ENCODE results near the gene CHRM5.
"Not testable (repeated sequence)": the region's sequence is repeated elsewhere in the genome, so short reads cannot be mapped to it uniquely, and the experiment has no call there.

The CHRM5 gene

DNA sequence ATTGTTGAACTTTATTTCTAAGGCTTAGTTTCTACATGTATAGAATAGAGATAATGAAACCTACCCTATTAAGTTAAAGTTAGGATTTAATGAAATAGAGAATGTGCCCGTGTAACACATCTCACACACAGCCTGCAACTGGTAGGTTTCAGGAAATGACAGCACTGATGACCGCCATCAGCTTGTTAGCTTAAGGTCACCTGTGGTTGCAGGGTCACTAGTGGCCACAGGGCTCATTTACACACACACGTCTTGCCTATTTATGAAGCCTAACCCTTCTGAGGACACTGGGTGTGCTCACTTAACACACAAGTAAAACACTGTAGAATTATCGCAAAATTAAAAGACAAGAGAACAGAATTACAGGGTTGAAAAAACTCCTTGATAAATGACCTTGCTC, 20.1 kb downstream of the CHRM5 start:
- FAIRE-seq = no peak

- no peak for FAIRE-seq
Measured at GRCh38 chr15:33994005-33994615, 25.8 kb downstream of the CHRM5 start.

DNA sequence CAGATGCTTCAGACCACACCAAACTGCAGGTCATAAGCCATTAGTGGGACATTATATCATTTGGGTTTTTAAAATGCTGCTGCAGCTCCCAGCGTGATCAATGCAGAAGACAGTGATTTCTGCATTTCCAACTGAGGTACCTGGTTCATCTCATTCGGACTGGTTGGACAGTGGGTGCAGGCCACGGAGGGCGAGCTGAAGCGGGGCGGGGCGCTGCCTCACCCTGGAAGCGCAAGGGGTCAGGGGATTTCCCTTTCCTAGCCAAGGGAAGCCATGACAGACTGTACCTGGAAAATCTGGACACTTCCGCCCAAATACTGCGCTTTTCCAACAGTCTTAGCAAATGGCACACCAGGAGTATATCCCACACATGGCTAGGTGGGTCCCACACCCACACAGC, 27.4 kb downstream of the CHRM5 start:
- not testable (repeated sequence) for FAIRE-seq

DNA sequence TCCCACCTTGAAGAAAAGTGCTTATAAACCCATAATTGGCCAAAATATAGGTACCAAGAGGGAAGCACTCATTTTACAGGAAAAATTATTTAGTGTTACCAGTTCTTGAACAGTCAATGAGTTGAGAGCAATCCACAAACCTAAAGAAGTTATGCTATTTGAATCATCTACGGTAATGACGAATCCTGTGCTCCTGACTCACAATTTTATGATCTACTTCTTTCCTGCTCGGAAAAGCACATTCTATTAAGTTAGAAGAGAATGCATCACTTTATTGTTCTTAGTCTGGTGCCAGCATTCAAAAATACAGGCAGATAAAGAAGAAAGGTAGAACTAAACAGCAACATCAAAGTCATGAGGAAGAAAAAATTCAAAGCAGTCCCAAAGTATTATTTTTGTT, 33.2 kb downstream of the CHRM5 start:
- FAIRE-seq = no peak

DNA sequence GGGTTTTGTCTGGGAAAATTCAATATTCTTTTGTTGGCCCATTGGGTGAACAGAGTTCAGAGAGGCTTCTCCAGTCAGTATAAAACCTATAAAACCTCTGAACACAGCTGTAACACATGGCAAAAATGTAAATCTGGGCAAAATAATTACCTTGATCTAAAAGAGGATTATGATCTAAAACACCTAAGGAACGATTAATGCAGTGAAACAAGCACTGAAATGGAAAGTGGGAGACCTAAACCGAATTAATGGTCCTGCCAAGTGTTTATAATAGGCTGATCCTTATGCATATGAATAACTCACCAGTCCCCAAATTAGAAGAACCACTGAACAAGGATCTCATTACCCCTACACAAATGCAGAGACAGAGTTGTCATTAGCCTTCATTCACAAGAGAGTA, 38.1 kb downstream of the CHRM5 start:
- no peak for FAIRE-seq

DNA sequence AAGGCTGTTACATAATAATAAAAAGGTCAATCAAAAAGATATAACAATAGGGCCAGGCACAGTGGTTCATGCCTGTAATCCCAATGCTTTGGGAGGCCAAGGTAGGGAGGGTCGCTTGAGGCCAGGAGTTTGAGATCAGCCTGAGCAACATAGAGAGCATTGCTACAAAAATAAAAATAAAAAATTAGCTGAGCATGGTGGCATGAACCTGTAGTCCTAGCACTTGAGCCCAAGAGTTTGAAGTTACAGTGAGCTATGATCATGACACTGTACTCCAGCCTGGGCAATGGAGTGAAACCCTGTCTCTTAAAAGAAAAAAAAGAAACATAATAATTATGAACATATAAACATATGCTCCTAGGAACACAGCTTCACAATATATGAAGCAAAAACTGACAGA, 41.4 kb downstream of the CHRM5 start:
- no peak for FAIRE-seq

DNA sequence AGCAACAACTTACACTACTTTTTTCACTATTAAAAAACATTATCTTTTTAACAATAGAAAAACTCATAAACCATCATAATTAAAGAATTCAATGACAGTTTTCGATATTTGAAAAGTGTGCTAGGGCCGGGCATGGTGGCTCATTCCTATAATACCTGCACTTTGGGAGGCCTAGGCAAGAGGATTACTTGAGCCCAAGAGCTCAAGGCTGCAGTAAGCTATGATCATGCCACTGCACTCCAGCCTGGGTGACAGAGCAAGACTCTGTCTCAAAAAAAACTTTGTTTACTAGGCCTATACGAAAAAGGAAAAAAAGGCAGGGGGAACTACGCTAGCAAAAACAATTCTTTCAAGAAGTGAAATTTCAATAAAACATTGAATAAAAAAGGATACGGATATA, 42.6 kb downstream of the CHRM5 start:
- FAIRE-seq = no peak

DNA sequence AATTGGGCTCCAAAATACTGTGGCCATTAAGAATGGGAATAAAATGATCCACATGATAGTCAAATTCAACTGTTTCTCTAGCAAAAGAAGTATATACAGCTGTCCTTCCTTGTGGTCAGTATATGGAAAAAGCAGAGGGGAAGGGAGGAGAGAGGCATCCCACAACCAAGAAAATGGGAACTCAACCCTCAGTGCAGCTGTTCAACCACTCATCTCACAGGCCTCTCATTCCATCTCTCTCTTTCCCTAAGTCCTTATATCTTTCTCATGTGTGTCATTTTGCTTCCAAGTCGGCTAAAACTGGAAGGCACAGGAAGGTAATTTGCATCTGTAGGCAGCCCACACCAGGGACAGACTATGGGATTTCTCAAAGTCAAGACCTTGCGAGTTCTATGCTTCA, 43.2 kb downstream of the CHRM5 start:
- FAIRE-seq = no peak

DNA sequence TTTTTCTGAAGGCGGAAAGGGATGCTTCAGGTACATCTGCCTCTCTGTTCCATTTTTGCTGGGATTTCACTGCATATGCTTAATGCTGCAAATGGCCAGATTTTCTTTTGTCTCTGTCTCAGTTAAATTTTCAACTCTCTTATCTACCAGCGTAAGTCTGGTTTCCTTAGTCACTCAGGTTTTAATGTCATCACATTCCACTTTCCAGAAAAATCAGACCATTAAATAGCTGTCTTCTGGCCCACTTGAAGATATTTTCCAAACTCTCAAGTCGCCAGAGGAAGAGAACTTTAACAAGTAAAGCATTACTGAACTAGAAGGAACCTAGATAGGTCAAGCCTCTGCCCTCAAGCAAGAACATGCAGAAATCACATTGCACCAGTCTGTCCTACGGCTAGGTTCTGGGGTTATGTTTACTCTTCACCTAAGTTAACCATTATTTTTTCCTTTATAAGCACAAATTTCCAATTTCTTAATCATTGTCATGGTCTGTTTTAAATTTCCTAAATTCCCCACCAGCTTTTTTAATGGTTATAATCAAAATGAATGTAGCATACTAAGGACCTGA, 44.2 kb downstream of the CHRM5 start:
- no peak for FAIRE-seq

DNA sequence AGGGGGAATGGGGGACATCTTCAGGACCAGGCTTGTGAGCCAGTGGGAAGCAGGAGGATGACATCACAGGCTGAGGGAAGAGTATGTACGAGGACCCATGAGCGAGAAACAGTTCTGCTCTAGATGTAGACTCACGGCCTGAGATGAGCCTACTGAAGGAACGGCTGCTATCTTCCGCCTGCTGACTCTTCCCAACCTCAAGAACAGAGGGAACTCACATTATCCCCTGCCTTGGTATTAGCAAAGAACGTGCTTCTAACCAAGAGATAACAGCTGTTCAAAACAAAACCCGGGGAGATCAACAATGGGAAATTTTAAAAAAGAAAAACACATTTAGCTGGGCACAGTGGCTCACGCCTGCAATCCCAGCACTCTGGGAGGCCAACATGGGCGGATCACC, 45.4 kb downstream of the CHRM5 start:
- no peak for FAIRE-seq

DNA sequence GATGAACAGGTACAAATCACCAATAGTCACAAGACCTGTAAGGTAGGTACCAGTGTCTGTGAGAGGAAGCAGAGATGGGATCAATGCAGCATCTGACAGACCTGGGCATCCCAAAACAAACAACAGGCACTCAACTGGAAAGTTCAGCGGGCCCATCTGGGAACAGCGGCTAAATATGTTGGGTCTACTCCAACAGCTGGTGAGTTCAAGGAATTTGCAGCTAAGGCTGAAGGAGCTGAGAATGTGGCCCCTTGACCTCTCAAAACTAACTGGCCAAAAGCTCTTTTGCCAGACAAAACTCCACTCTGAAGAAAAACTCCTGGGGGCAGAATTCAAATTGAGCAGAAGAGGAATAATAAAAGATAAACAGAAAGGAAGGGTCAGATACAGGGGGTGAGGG, 46.3 kb downstream of the CHRM5 start:
- FAIRE-seq = no peak

DNA sequence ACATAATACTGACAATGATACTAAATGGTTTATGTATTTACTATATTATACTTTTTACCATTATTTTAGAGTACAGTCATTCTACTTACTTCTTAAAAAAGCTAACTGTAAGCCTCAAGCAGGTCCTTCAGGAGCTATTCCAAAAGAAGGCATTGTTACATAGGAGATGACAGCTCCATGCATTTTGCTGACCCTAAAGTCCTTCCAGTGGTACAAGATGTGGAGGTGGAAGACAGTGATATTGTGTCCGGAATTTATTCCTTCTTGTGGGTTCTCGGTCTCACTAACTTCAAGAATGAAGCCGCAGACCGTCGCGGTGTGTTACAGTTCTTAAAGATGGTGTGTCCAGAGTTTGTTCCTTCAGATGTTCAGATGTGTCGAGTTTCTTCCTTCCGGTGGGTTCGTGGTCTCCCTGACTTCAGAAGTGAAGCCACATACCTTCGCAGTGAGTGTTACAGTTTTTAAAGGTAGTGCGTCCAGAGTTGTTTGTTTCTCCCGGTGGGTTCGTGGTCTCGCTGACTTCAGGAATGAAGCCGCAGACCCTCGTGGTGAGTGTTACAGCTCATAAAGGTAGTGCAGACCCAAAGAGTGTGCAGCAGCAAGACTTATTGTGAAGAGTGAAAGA, 49.8 kb downstream of the CHRM5 start:
- no peak for FAIRE-seq

GRCh38 chr15:34018738-34019137, 50.4 kb downstream of the CHRM5 start:
- FAIRE-seq = not testable (repeated sequence)

DNA sequence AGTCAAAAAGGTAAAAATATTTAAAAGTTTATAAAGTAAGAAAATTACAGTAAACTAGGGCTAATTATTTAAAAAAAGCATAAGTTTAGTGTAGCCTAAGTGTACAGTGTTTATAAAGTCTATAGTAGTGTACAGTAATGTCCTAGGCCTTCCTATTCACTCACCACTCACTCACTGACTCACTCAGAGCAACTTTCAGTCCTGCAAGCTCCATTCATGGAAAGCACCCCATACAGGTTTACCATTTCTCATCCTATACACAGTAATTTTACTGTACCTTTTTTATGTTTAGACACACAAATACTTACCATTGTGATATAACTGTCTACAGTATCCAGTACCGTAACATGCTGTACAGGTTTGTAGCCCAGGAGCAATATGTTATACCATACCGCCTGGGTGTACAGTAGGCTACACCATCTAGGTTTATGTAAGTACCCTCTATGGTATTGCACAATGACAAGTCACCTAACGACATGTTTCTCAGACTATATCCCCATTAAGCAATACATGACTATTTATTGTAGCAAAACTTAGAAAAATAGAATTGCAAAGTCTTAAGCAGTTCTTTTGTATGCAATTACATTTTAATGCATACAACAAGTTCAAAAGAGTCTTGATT, 51.2 kb downstream of the CHRM5 start:
- FAIRE-seq = no peak

- FAIRE-seq = no peak
Measured at GRCh38 chr15:34023907-34024306, 55.6 kb downstream of the CHRM5 start.

- FAIRE-seq = no peak
Measured at GRCh38 chr15:34025252-34025651, 57.0 kb downstream of the CHRM5 start.

DNA sequence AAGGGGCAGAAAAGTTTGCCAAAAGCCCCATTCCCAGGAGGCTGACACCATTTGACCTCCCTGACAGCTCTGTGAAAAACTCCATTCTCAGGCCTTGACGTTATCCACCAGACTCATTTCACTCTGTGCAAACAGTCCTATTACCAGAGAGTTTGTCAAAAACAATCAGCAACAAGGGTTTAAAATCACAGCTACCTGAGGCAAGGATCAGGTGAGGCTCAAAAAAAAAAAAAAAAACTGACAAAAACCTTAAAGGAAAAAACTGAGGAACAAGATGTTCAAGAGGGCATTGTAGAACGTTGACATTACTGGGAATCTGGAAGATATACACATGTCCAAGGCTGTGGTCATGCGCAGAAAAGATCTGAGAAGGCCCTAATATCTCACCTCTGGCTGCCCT, 59.3 kb downstream of the CHRM5 start:
- FAIRE-seq = no peak

DNA sequence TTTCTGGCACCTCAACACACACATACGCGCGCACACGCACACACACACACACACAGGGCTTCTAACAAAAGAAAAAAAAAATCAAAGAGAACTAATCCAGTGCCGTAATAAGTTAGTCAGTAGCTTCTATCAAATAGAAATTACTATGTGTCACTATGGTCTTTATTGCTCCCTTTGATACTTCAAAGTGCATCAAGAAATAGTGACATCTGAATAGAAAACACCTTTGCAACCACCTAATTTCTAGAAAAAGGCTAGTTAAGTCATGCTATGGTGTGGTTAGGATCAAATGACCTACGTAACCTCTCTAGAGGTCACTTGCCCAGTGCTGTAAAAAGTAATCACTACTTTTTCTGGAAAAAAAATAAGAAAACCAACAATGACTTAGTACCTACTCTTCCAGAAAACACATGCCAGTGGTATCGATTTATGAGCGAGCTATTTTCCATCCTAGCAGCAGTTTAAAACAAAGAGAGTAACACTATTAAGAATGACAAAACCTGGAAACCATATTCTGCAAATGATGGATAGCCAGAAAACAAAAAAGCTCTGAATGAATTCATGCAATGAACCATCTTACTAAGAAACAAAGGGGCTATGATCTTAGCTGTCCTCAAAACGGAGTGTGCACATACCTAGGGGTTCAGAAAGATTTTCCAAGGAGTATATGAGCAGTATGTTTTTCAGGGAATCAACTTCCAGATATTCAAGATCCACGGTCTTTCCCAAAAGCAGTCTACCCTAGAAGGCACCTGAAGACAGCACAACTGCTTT, 63.9 kb downstream of the CHRM5 start:
- FAIRE-seq = no peak

DNA sequence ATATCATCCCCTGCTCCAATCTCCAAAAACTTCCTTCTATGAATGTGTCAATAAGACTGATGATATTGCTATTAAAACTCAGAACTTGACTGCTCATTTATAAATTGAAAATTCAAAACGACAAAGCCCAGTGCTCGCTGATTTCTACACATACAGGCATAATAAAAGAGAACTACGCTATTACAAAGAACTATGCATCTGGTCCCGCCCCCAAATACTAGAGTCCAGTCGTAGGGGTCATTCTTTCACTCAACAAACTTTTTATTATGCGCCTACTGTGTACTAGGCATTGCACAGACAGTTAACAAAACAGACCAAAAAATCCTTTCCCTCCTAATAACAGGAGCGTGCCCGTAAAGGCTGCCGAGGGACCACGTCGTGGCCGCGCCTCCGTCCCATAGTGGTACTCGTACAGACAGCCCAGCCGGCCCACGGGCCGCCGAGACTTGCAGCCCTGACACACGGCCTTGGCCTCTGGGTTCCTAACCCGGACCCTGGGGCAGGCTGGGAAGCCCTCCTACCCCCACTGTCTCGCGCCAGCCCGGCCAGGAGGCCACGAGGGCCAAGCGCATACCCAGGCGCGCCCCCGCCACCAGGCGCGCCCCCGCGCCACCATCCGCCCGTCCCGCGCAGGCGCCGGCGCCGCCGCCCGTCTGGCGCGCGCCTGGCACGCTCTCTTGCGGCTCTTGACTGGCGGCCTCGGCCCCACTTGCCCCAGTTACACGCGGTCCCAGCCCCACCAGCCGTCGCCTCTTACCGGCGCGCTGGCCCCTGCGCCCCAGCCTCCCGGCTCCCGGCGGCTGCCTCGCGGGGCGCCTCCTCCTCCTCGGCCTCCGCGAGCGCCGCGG, 70.0 kb downstream of the CHRM5 start:
- no peak for FAIRE-seq

GRCh38 chr15:34038871-34039789, 70.8 kb downstream of the CHRM5 start, which contains the start of gene AVEN:
Gene AVEN (minus strand): TSS chr15:34039204. CDS start chr15:34039046, 158 bp downstream.
- no peak for FAIRE-seq

GRCh38 chr15:34039790-34040113, 71.5 kb downstream of the CHRM5 start:
- no peak for FAIRE-seq

Measured in colon (tissue), 2 donors.